Smooth muscle cell of bladder (primary cell): ENCODE results near the gene SCGN. TPM values are rescaled to one million over a fixed set of nuclear protein-coding genes. Genes with fewer than 3 reads are reported as not detected.

Experiments
- total RNA-seq: library from RNA; depleted of rRNA; stranded (reverse); fragments of >200 nt; gene quantifications from 2 replicates; pipeline ENCODE4 v1.2.3, GENCODE V29; 2014

The SCGN gene, protein sequence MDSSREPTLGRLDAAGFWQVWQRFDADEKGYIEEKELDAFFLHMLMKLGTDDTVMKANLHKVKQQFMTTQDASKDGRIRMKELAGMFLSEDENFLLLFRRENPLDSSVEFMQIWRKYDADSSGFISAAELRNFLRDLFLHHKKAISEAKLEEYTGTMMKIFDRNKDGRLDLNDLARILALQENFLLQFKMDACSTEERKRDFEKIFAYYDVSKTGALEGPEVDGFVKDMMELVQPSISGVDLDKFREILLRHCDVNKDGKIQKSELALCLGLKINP
- not detected in 2 replicates for total RNA-seq

DNA sequence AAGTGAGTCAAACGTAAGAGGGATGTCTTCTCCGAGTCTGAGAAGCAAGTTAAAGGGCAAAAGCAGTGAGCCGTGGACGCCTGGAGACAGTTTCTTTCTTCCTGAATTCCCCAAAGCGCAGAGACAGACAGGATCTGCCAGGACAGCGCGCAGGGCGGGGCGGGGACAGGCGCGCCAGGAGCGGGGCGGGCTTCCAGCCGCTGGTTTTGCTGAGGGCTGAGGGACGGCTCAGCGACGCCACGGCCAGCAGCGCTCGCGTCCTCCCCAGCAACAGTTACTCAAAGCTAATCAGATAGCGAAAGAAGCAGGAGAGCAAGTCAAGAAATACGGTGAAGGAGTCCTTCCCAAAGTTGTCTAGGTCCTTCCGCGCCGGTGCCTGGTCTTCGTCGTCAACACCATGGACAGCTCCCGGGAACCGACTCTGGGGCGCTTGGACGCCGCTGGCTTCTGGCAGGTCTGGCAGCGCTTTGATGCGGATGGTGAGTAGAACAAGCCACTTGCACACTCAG is at the start of gene SCGN:
TSS of gene SCGN (plus strand) at position 209 of the 509 bp plus-strand sequence. CDS start at position 398, 189 bp downstream.

Other genes starting within 250 kb of the SCGN start
- not detected in 2 replicates for gene SLC17A4, start 102.5 kb downstream of the SCGN start, total RNA-seq
- gene SLC17A1, start 179.8 kb downstream of the SCGN start, total RNA-seq, result not detected in 2 replicates
- gene SLC17A3, start 222.0 kb downstream of the SCGN start, total RNA-seq, result not detected in 2 replicates